Measurements from ENCODE around the gene GRB14. TPM values are rescaled to one million over a fixed set of nuclear protein-coding genes. Genes with fewer than 3 reads are reported as not detected.
A peak's percentile ranks its signal among the peaks of the same experiment; 100 is the strongest.

GRB14 gene
- total RNA-seq, 1 experiment from 2014 or later = 6.3 TPM

GRCh38 chr2:164538240-164538866 lies 82.9 kb downstream of the GRB14 start:
- CTCF ChIA-PET = interaction anchor here (0.7 to 1.3 kb wide), 10 partner anchors 13 to 1368 kb away, joined by 3 to 10 read pairs (median 4); no protein-coding TSS in a partner anchor
- no peaks in the 10 kb centered on the region for H3K36me3 ChIP-seq (ENCODE audit: control insufficient read depth in 1 of 2, insufficient read depth in 2 of 2, low read length in 2 of 2)
- no peak overlapping the region for H2AFZ ChIP-seq (ENCODE audit: low read depth, low read length, poor library complexity, severe bottlenecking)
- H4K20me1 ChIP-seq (ENCODE audit: insufficient read depth) = no peaks in the 10 kb centered on the region
- no peaks in the 10 kb centered on the region for H3K9me2 ChIP-seq (ENCODE audit: insufficient read depth)
- intact Hi-C loops (cut with micrococcal nuclease) = no loop called here
- TF ChIP-seq POLR2A (IDR thresholded peaks at IDR 0.05; ENCODE audit: borderline replicate concordance, extremely low read depth, insufficient read depth, insufficient read length) = no peak
- TF ChIP-seq EZH2 (IDR thresholded peaks at IDR 0.05) = no peak
- no peak for TF ChIP-seq JUND (IDR thresholded peaks at IDR 0.05)
- no peak for TF ChIP-seq ZFX (IDR thresholded peaks at IDR 0.05)
- no peak for TF ChIP-seq ZBTB33 (IDR thresholded peaks at IDR 0.05; ENCODE audit: extremely low read depth, insufficient replicate concordance, low read length)
- no peak for TF ChIP-seq ZNF274 (IDR thresholded peaks at IDR 0.05; ENCODE audit: low read depth, low read length)
- no peak for TF ChIP-seq SIN3A (IDR thresholded peaks at IDR 0.05; ENCODE audit: low read depth)
- TF ChIP-seq YY1 (IDR thresholded peaks at IDR 0.05; ENCODE audit: extremely low read depth, insufficient replicate concordance, low read depth, low read length) = no peak
- peak; percentile 77 for TF ChIP-seq RAD21 (IDR thresholded peaks at IDR 0.05; ENCODE audit: low read depth)
- no peak for TF ChIP-seq SRF (IDR thresholded peaks at IDR 0.05; ENCODE audit: low read depth)
- TF ChIP-seq EZH2phosphoT487 (IDR thresholded peaks at IDR 0.05; ENCODE audit: borderline replicate concordance) = no peak
- TF ChIP-seq CBX3 (IDR thresholded peaks at IDR 0.05; ENCODE audit: low read depth) = no peak
- peak; percentile 36 to 74 (median 71); a peak in 5 of 6 replicates for TF ChIP-seq CTCF (IDR thresholded peaks at IDR 0.05 in 2 of 3, conservative IDR thresholded peaks at IDR 0.05 in 1 of 3; ENCODE audit: borderline replicate concordance in 1 of 3, insufficient read depth in 1 of 3, low read depth in 2 of 3, low read length in 2 of 3)
- no peak for TF ChIP-seq EGR1 (IDR thresholded peaks at IDR 0.05; ENCODE audit: low read depth)
- TF ChIP-seq REST (IDR thresholded peaks at IDR 0.05; ENCODE audit: low read depth) = no peak
- TF ChIP-seq CEBPB (IDR thresholded peaks at IDR 0.05; ENCODE audit: low read depth) = no peak
- H3K9ac ChIP-seq (ENCODE audit: low read length) = no peak overlapping the region
- no peaks in the 10 kb centered on the region for H3K79me2 ChIP-seq (ENCODE audit: insufficient read depth, low read length)
- H3K4me2 ChIP-seq (ENCODE audit: low read length) = no peak overlapping the region
- RAD21 ChIA-PET (ENCODE audit: low non-redundant PET in 1 of 2, low total read pairs in 2 of 2, uncharacterized antibody in 2 of 2, unreplicated experiment in 2 of 2) = interaction anchor here in 1 of 2 experiments (0.6 kb wide), 1 partner anchor 917 kb away, joined by 3 read pairs; no protein-coding TSS in a partner anchor
- ATAC-seq (peak; percentile 91), DNase-seq (ENCODE audit: low read depth, low spot score) (peak; percentile 7)
- BruUV-seq (replicated peaks) = no TSS peak
- no peak overlapping the region for H3K27ac ChIP-seq (ENCODE audit: low read depth, low read length)
- no peaks in the 10 kb centered on the region for H3K9me3 ChIP-seq (ENCODE audit: control insufficient read depth in 1 of 2, insufficient read depth in 1 of 2, low read depth in 1 of 2, low read length in 2 of 2)
- H3K4me3 ChIP-seq (replicated peaks in 1 of 2; ENCODE audit: low read depth in 1 of 2, low read length in 2 of 2) = no peak overlapping the region
- H3K4me1 ChIP-seq (ENCODE audit: control insufficient read depth in 1 of 2, insufficient read depth in 2 of 2, low read length in 2 of 2) = peaks cover 4 to 10% of the 10 kb centered on the region in 2 experiments; a peak in 1 of 4 replicates
- POLR2A ChIA-PET = no interaction called here
- H3K27me3 ChIP-seq (ENCODE audit: insufficient read depth, low read length) = no peaks in the 10 kb centered on the region

Measured in HCT116 (cell line).